Nephron progenitor cell (in vitro differentiated cells): ENCODE data around the gene CACNA1A.

Experiments
- DNase-seq: peaks from one replicate; pipeline ENCODE4 v3.0.0; 2021
- H3K27ac Mint-ChIP-seq: 2 replicates; pipeline ENCODE4 v1.8.0; 2021; ENCODE audit warnings: mild to moderate bottlenecking, moderate library complexity, mixed read lengths
- H3K27me3 Mint-ChIP-seq: 2 replicates; pipeline ENCODE4 v1.8.0; 2021; ENCODE audit warnings: mild to moderate bottlenecking, low read depth, mixed read lengths; ENCODE audit not compliant: poor library complexity
- H3K36me3 Mint-ChIP-seq: 2 replicates; pipeline ENCODE4 v1.8.0; 2021; ENCODE audit warnings: low read depth, mixed read lengths
- H3K4me1 Mint-ChIP-seq: 2 replicates; pipeline ENCODE4 v1.8.0; 2021; ENCODE audit warnings: mixed read lengths
- H3K4me3 Mint-ChIP-seq: 2 replicates; pipeline ENCODE4 v1.8.0; 2021; ENCODE audit warnings: mild to moderate bottlenecking, moderate library complexity, mixed read lengths
- H3K9me3 Mint-ChIP-seq: 2 replicates; pipeline ENCODE4 v1.8.0; 2021; ENCODE audit warnings: mild to moderate bottlenecking, moderate library complexity, mixed read lengths
- TF ChIP-seq, protein P1 (sequence below): fragments of 200-600 bp; sonication (generic); IDR thresholded peaks from 2 replicates; pipeline ENCODE4 v1.5.0; 2021; ENCODE audit warnings: antibody characterized with exemption

Gene CACNA1A

GRCh38 chr19:13420780-13421179, 85.5 kb downstream of the CACNA1A start:
- DNase-seq: no peak
- peaks cover 21% of the 10 kb centered on the region for H3K27me3 Mint-ChIP-seq
- no peak overlapping the region for H3K27ac Mint-ChIP-seq
- peaks cover 4% of the 10 kb centered on the region for H3K4me1 Mint-ChIP-seq
- TF ChIP-seq, protein P1, sequence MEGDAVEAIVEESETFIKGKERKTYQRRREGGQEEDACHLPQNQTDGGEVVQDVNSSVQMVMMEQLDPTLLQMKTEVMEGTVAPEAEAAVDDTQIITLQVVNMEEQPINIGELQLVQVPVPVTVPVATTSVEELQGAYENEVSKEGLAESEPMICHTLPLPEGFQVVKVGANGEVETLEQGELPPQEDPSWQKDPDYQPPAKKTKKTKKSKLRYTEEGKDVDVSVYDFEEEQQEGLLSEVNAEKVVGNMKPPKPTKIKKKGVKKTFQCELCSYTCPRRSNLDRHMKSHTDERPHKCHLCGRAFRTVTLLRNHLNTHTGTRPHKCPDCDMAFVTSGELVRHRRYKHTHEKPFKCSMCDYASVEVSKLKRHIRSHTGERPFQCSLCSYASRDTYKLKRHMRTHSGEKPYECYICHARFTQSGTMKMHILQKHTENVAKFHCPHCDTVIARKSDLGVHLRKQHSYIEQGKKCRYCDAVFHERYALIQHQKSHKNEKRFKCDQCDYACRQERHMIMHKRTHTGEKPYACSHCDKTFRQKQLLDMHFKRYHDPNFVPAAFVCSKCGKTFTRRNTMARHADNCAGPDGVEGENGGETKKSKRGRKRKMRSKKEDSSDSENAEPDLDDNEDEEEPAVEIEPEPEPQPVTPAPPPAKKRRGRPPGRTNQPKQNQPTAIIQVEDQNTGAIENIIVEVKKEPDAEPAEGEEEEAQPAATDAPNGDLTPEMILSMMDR: no peak
- H3K36me3 Mint-ChIP-seq: no peaks in the 10 kb centered on the region
- no peak overlapping the region for H3K4me3 Mint-ChIP-seq
- H3K9me3 Mint-ChIP-seq: peaks cover 38% of the 10 kb centered on the region

GRCh38 chr19:13417054-13417453, 89.2 kb downstream of the CACNA1A start:
- Mint-ChIP-seq H3K4me3 (no peak overlapping the region), H3K27ac (no peak overlapping the region), H3K36me3 (no peaks in the 10 kb centered on the region), H3K27me3 (peaks cover 14% of the 10 kb centered on the region), H3K4me1 (peaks cover 4% of the 10 kb centered on the region), H3K9me3 (peaks cover 9% of the 10 kb centered on the region)
- TF ChIP-seq, protein P1: no peak
- DNase-seq: peak; percentile 50

DNA sequence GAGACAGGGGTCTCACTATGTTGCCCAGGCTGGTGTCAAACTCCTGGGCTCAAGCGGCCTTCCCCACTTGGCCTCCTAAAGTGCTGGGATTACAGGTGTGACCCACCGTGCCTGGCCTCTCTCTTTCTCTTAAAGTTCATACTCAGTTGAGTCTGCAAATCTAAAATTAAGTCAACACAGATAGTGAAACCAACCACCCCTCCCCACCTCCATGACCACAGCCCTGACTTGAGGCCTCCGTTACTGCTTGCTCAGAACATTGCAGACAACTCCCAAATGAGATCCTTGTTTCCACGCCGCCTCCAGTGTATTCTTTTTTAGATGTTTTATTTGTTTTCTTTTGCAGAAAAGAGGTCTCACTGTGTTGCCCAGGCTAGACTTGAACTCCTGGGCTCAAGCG, 94.4 kb downstream of the CACNA1A start:
- H3K27me3 Mint-ChIP-seq: peaks cover 15% of the 10 kb centered on the region
- peaks cover under 1% of the 10 kb centered on the region for H3K4me1 Mint-ChIP-seq
- H3K36me3 Mint-ChIP-seq: no peaks in the 10 kb centered on the region
- DNase-seq: no peak
- TF ChIP-seq, protein P1: no peak
- H3K27ac Mint-ChIP-seq: no peak overlapping the region
- H3K4me3 Mint-ChIP-seq: no peak overlapping the region
- H3K9me3 Mint-ChIP-seq: no peaks in the 10 kb centered on the region

DNA sequence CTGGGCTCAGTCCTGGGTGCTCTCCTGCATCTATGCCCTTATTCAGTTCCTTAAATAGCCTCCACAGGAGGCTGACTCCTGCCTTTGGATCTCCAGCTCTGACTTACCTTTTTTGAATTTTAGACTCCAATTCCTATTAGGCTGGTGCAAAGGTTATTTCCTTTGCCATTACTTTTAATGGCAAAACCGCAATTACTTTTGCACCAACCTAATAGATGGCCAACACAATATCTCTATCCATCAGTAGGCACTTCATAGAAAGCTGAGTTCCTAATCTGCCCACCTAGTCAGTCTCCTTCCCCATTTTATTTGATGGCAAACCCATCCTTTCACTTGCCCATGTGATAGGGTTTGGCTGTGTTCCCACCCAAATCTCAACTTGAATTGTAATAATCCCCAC, 95.3 kb downstream of the CACNA1A start:
- H3K4me1 Mint-ChIP-seq: no peaks in the 10 kb centered on the region
- peaks cover 15% of the 10 kb centered on the region for H3K27me3 Mint-ChIP-seq
- no peaks in the 10 kb centered on the region for H3K36me3 Mint-ChIP-seq
- TF ChIP-seq, protein P1: no peak
- DNase-seq: no peak
- no peak overlapping the region for H3K27ac Mint-ChIP-seq
- H3K4me3 Mint-ChIP-seq: no peak overlapping the region
- H3K9me3 Mint-ChIP-seq: no peaks in the 10 kb centered on the region

- no peak overlapping the region for H3K27ac Mint-ChIP-seq
- H3K36me3 Mint-ChIP-seq: no peaks in the 10 kb centered on the region
- TF ChIP-seq, protein P1: no peak
- H3K4me1 Mint-ChIP-seq: no peaks in the 10 kb centered on the region
- no peaks in the 10 kb centered on the region for H3K9me3 Mint-ChIP-seq
- H3K27me3 Mint-ChIP-seq: peaks cover 18% of the 10 kb centered on the region
- no peak for DNase-seq
- H3K4me3 Mint-ChIP-seq: no peak overlapping the region
Observed at GRCh38 chr19:13408889-13409518, 97.3 kb downstream of the CACNA1A start.

GRCh38 chr19:13404236-13404635, 102.0 kb downstream of the CACNA1A start:
- Mint-ChIP-seq H3K4me3 (no peak overlapping the region), H3K4me1 (no peaks in the 10 kb centered on the region), H3K9me3 (peaks cover 8% of the 10 kb centered on the region), H3K36me3 (no peaks in the 10 kb centered on the region), H3K27ac (no peak overlapping the region), H3K27me3 (peaks cover 11% of the 10 kb centered on the region)
- no peak for DNase-seq
- TF ChIP-seq, protein P1: no peak
